ENCODE results near the gene POP5.

POP5 gene

GRCh38 chr12:120588948-120589930, 8.0 kb upstream of the POP5 start:
- no peak for DNase-seq

GRCh38 chr12:120588371-120588770, 7.2 kb upstream of the POP5 start:
- no peak for DNase-seq

GRCh38 chr12:120586860-120587259, 5.7 kb upstream of the POP5 start:
- DNase-seq = no peak

- DNase-seq = no peak
Observed at GRCh38 chr12:120586206-120586605, 5.0 kb upstream of the POP5 start.

GRCh38 chr12:120584343-120585149, 3.3 kb upstream of the POP5 start:
- peak; percentile 14 for DNase-seq

- DNase-seq = peak; percentile 67
Observed at GRCh38 chr12:120583478-120584030, 2.4 kb upstream of the POP5 start.

- no peak for DNase-seq
Observed at GRCh38 chr12:120581998-120582397, 796 bp upstream of the POP5 start.

- DNase-seq = no peak
Observed at GRCh38 chr12:120579179-120579578, 2.0 kb downstream of the POP5 start.

GRCh38 chr12:120574106-120574505, 7.1 kb downstream of the POP5 start:
- no peak for DNase-seq

GRCh38 chr12:120573560-120573959, 7.6 kb downstream of the POP5 start:
- no peak for DNase-seq

- DNase-seq = no peak
Observed at GRCh38 chr12:120571299-120571698, 9.9 kb downstream of the POP5 start.

GRCh38 chr12:120563495-120563894, 17.7 kb downstream of the POP5 start:
- no peak for DNase-seq

- DNase-seq = no peak
Observed at GRCh38 chr12:120562906-120563305, 18.3 kb downstream of the POP5 start.

GRCh38 chr12:120557589-120557988, 23.6 kb downstream of the POP5 start:
- no peak for DNase-seq

- no peak for DNase-seq
Observed at GRCh38 chr12:120554678-120555077, 26.5 kb downstream of the POP5 start.

- DNase-seq = no peak
Observed at GRCh38 chr12:120546050-120546386, 35.2 kb downstream of the POP5 start.

GRCh38 chr12:120544691-120545090, 36.5 kb downstream of the POP5 start:
- no peak for DNase-seq

- no peak for DNase-seq
Observed at GRCh38 chr12:120542166-120542565, 39.0 kb downstream of the POP5 start.

- no peak for DNase-seq
Observed at GRCh38 chr12:120540445-120540844, 40.8 kb downstream of the POP5 start.

- DNase-seq = peak; percentile 34
Observed at GRCh38 chr12:120539303-120539702, 41.9 kb downstream of the POP5 start.

- DNase-seq = peak; percentile 50
Observed at GRCh38 chr12:120538281-120539156, 42.7 kb downstream of the POP5 start.

- DNase-seq = no peak
Observed at GRCh38 chr12:120537856-120538220, 43.4 kb downstream of the POP5 start.

Data from fibroblast of skin of abdomen (primary cell).